OCI-LY7 (cell line): ENCODE data around the gene SNRK.

Experiments
- CTCF ChIP-seq: fragments of 200-600 bp; sonication (generic); conservative IDR thresholded peaks from 2 replicates; pipeline ENCODE4 v1.5.1; 2014; ENCODE audit warnings: mild to moderate bottlenecking, antibody characterized with exemption, low read length, moderate library complexity, mixed read lengths
- EZH2phosphoT487 ChIP-seq: fragments of 200-600 bp; sonication (generic); IDR thresholded peaks from 2 replicates; pipeline ENCODE4 v1.6.1; 2018; ENCODE audit warnings: low read depth, borderline replicate concordance, mild to moderate bottlenecking, mixed run types, antibody characterized with exemption, low read length, moderate library complexity, mixed read lengths

GRCh38 chr3:43260412-43260811, 25.9 kb upstream of the SNRK start:
- TF ChIP-seq CTCF (no peak), EZH2phosphoT487 (no peak)
